HG02870 (cell line): ENCODE measurements around the gene MYO1G.

ENCODE experiments used
- ATAC-seq: cut with Tn5 transposase; IDR thresholded peaks from one replicate; pipeline ENCODE4 v1.9.1; 2021; ENCODE audit warnings: mild to moderate bottlenecking, moderate library complexity; ENCODE audit not compliant: unreplicated experiment

The MYO1G gene

GRCh38 chr7:44967571-44968446, 11.0 kb downstream of the MYO1G start:
- no peak for ATAC-seq

- no peak for ATAC-seq
Measured at GRCh38 chr7:44966731-44967538, 11.9 kb downstream of the MYO1G start.

DNA sequence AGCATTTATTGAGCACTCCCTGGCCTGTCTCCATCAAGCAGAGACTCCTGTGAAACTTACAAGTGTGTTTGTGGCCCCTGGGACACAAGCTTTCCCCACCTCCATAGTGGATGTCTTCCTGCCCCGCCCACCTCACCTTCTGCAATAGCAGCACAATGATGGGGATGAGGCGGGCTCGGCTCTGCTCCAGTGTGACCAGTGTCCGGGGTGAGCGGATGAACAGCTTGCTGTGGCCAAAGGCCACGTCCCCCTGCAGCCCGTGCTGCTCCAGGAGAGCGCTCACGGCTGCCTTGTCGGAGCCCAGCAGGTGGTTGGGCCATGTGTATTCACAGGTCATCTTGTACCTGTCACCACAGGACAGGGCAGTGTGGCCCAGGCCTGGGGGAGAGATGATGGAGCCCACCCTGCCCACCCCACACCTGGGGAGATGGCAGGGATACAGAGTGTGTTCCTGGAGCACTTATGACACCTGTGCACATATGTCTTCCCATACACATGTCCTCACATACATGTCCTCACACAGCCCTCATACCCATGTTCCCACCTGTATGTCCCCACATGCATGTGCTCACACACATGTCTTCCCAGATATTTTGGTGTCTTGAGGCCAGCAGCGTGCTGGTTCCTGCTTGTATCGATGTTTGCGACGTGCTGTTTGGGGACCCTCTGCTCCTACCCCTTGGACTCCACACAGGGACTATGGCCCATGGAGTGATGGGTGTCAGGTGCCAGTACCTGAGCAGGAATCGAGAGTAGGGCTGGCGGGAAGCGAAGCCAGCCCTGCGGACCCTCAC, 12.7 kb downstream of the MYO1G start:
- ATAC-seq = no peak

GRCh38 chr7:44965441-44965903, 13.3 kb downstream of the MYO1G start:
- no peak for ATAC-seq

DNA sequence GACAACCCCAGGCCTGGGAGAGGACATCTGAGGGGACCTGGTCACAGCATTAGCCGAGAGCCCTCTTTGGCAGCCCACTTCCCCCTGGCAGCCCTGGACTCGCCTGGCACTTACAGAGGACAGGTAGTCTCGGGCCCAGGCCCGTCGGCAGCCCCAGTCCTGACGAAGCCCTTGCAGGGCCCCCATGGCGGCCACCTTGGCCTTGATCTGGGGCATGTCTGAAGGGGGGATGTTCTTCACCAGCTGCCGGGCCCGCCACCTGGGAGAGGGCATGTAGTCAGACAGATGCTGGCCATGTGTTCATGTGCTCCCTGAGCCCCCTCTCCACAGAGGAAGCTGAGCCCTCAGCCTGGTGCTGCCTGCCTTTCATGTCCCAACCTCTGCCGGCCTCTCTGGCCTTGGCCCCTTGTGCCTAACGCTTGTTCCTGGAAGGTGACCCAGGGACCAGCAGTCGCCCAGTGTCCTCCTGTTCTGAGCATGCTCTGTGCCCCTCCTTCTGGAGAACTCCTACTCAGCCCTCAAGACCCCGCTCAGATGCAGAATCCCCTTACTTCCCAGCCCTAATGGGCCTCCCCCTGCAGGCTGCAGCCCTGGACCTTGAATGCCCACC, 13.9 kb downstream of the MYO1G start:
- ATAC-seq = no peak

GRCh38 chr7:44964384-44964830, 14.4 kb downstream of the MYO1G start:
- ATAC-seq = no peak

DNA sequence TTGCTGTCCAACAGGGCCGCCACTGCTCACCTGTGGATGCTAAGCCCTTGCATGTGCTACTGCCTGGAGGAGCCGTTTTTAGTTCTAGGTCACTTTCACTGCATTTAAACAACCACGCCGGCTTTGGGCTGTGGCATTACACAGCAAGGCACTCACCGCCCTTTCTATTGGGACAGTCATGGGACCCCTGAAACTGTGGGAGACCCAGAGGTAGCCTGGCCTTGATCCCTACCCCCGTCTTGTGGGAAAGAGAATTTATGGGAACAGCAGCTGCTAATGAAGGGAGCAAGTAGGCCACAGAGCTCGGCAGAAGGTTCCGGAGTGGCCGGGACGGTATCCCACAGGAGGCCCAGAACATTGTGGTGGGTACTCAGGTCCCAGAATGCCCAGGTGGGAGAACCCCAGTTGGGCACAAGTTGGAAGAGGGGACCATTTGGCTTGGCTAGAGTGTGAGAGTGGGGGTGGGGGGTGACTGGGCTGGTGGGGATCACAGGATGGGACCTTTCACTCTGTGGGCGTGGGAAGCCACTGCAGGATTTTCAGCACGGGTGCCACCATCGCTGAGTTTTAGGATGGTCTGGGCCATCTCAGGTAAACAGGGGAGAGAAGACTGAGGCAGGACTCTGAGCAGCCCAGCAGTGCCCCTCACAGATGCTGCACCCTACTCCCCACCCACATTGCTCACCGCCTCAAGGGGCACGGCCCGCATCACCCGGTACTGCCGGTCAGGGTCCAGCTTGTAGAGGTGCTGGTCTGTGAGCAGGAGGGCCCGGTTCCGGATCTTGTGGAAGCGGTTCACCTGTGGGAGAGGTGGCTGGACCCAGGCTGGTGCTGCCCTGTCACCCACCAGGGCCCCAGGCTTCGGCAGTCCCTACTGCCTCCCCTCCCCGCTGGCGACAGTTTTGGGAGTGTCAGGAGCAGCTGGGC, 15.2 kb downstream of the MYO1G start:
- ATAC-seq = no peak

DNA sequence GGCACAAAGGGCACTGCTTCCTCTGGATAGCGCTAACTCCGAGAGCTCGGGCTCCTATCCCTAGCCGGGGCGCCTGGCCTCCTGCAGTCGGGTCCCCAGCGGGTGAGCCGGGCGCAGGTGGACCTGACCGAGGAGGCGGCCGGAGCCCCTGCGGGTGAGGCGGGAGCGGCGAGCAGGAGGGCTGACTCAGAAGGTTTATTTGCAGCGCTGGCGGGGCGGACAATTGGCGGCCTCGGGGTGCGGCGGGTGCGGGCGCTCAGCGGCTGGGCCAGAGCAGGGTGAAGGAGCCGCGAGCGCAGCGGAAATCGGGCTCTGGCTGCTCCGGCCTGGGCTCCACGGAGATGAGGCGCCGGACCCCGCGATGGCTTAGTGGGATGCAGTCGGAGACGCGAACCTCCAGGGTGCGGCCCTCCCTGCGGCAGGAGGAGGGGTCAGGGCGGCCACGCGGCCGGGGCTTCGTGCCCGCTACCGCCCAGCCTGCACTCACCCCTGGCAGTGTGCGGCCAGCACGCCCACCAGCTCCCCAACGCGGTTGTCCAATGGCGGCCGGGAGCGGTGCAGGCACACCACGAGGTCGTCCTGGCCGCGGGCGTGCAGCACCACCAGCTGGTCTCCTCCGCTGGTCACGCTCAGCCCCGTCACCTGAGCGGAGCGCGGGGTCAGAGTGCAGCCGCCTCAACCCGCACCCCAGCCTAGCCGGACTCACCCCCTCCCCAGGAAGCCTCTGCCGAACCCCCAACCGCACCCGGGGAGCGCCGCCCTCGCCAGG, 16.1 kb downstream of the MYO1G start:
- ATAC-seq = no peak

DNA sequence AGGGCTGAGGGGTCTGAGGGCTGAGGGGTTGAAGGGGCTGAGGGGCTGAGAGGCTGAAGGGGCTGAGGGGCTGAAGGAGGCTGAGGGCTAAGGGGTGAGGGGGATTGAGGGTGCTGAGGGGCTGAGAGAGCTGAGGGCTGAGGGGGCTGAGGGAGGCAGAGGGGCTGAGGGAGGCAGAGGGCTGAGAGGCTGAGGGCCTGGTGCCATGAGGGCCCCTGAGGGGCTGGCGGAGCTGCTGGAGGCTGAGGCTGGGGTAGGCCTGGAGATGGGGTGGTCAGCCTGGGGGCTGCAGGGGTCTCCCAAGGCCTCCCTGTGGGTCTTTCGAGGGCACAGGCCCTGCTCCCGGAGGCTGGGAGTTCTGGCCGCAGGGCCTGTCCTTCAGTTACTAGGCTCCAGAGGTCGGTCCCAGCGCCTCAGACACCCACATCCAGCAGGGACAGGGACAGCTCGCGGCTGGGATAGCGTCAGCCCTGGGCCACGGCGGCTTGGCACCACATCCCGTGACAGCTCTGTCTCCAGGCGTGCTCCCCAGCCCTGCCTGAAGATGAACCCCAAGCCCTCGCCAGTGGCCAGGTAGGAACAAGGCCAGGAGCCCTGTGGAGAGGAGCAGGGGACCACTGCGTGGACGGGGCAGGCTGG, 16.9 kb downstream of the MYO1G start:
- no peak for ATAC-seq

- no peak for ATAC-seq
Measured at GRCh38 chr7:44960011-44960580, 18.7 kb downstream of the MYO1G start.

GRCh38 chr7:44959433-44959951, 19.3 kb downstream of the MYO1G start:
- ATAC-seq = no peak

DNA sequence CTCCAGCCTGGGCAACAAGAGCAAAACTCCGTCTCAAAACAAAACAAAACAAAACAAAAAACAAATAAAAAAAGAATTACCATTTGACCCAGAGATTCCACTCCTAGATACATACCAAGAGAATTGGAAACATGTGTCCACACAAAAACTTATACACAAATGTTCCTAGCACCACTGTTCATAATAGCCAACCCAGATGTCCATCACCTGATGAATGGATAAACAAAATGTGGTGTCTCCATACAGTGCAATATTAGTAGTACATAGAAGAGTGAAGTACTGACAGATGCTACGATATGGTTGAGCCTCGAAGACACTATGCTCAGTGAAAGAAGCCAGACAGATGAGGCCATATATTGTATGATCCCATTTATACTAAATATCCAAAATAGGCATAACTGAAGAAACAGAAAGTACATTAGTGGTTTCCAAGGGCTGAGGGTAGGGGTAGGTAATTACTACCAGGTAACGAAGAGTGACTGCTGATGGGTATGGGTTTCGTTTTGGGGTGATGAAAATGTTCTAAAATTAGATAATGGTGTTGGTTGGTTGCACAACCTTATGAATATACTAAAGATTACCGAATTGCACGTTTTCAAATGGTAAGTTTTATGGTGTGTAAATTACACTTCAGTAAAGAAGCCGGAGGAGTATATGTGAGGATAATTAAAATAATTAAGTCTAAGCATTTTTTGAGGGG, 20.0 kb downstream of the MYO1G start:
- ATAC-seq = no peak

GRCh38 chr7:44956157-44956766, 22.6 kb downstream of the MYO1G start:
- ATAC-seq = no peak

DNA sequence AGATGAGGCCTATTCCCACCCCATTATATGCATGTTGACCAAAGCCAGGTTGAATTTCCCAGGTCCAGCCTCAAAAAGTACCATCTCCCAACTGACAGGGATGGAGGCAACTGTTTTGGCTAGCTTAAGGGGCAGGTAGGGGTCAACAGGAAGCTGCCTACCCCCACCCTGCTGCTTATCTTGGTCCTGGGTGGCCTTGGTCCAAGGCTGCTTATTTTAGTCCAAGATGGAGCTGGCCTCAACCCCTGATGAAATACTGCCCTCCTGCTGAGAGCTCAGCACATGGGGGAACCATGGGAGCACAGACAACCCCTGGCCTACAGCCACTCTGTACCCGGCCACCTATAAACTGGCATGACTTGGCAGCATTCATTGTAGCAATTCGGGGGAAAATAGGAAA, 23.1 kb downstream of the MYO1G start:
- ATAC-seq = no peak

GRCh38 chr7:44953156-44953555, 25.7 kb downstream of the MYO1G start:
- ATAC-seq = no peak

DNA sequence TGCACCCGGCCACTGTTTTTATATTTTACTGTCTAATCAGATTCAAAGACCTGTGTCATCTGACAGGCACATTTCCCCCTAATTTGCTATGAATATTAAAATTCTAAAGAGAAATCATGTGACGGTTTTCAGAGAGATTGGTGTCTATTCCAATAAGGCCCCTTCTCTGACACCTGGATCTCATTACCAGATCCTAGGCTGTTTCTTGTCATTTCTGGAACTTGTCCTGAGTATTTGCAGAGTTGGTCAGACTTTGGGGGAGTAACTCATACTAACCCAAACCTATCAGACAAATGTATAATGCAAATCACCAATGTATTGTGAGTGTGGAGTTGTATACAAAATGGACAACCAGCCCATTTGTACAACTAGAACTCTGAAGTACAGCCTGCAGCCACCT, 29.5 kb downstream of the MYO1G start:
- ATAC-seq = no peak

- ATAC-seq = no peak
Measured at GRCh38 chr7:44945479-44945878, 33.3 kb downstream of the MYO1G start.
